ENCODE data around the gene HOXC4. TPM values are rescaled to one million over a fixed set of nuclear protein-coding genes. Genes with fewer than 3 reads are reported as not detected.
"Not testable (repeated sequence)": the region's sequence is repeated elsewhere in the genome, so short reads cannot be mapped to it uniquely, and the experiment has no call there.

The HOXC4 gene
- total and polyA plus RNA-seq, 2 donors (not counting 3 experiments of a cell fraction or from before 2014, with no cell fraction given) = 0.06 to 0.58 TPM

DNA sequence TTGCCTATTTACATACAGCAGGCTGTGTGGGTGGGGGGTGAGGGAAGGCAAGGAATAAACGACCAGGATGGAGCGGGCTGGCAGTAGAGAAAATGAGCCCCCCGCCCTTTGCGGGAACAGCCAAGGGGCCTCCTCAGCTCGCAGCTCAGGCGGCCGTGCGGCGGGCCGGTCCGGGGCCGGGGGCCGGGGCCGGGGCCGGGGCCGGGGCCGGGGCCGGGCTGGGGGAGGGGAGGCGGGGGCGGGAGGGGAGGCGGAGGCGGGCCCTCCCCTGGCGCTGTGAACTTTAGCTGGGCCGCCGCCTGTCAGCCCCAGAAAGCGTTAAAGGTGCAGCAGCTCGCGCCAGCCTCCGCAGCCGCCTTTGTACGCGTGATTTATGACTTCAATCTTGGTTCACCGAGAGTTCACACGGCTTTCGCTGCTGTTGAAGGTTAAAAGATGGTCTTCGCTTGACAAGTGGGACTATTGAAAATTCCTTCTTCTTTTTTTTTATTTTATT is 28.8 kb downstream of the HOXC4 start:
- TF ChIP-seq, protein P1, sequence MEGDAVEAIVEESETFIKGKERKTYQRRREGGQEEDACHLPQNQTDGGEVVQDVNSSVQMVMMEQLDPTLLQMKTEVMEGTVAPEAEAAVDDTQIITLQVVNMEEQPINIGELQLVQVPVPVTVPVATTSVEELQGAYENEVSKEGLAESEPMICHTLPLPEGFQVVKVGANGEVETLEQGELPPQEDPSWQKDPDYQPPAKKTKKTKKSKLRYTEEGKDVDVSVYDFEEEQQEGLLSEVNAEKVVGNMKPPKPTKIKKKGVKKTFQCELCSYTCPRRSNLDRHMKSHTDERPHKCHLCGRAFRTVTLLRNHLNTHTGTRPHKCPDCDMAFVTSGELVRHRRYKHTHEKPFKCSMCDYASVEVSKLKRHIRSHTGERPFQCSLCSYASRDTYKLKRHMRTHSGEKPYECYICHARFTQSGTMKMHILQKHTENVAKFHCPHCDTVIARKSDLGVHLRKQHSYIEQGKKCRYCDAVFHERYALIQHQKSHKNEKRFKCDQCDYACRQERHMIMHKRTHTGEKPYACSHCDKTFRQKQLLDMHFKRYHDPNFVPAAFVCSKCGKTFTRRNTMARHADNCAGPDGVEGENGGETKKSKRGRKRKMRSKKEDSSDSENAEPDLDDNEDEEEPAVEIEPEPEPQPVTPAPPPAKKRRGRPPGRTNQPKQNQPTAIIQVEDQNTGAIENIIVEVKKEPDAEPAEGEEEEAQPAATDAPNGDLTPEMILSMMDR (IDR thresholded peaks at IDR 0.05; ENCODE audit: extremely low read depth in 1 of 2, insufficient read depth in 1 of 2, low read depth in 1 of 2, low read length in 2 of 2) = no peak
- TF ChIP-seq JUN (IDR thresholded peaks at IDR 0.05; ENCODE audit: borderline replicate concordance, insufficient read depth, insufficient read length, low read depth) (no peak), POLR2A (IDR thresholded peaks at IDR 0.05; ENCODE audit: low read depth, low read length) (no peak), GATA2 (IDR thresholded peaks at IDR 0.05; ENCODE audit: insufficient read depth, insufficient read length, low read depth, low read length) (no peak), EZH2 (IDR thresholded peaks at IDR 0.05; ENCODE audit: borderline replicate concordance, low read depth, low read length, severe bottlenecking) (no peak), MYC (IDR thresholded peaks at IDR 0.05; ENCODE audit: low read depth, low read length) (no peak), FOS (IDR thresholded peaks at IDR 0.05; ENCODE audit: borderline replicate concordance, insufficient read depth, low read length) (no peak), POLR2AphosphoS5 (IDR thresholded peaks at IDR 0.05; ENCODE audit: insufficient read depth, low read depth, low read length) (no peak)
- TF ChIP-seq, protein P2, sequence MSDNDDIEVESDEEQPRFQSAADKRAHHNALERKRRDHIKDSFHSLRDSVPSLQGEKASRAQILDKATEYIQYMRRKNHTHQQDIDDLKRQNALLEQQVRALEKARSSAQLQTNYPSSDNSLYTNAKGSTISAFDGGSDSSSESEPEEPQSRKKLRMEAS (IDR thresholded peaks at IDR 0.05; ENCODE audit: insufficient read depth, insufficient read length) = no peak
- H4K20me1 ChIP-seq (replicated peaks; ENCODE audit: control insufficient read depth, extremely low read depth, insufficient read depth, low read length) = no peaks in the 10 kb centered on the region
- intact Hi-C loops (cut with micrococcal nuclease) (no loop called here), dilution Hi-C loops (cut with MboI; ENCODE audit: extremely low pct_ligation_motif_present, low sequenced_read_pairs) (no loop called here)
- FAIRE-seq = no peak
- no peaks in the 10 kb centered on the region for H3K4me1 ChIP-seq (ENCODE audit: control insufficient read depth, extremely low read depth, insufficient read depth, low read length)
- CTCF ChIA-PET = interaction anchor here (0.7 to 1.0 kb wide), 2 partner anchors 28 to 50 kb away, joined by 3 to 4 read pairs; no protein-coding TSS in a partner anchor
- H3K27me3 ChIP-seq (ENCODE audit: control insufficient read depth in 2 of 2, insufficient read depth in 2 of 2, low read length in 2 of 2) = peaks cover 28 to 29% of the 10 kb centered on the region in 2 experiments
- BruUV-seq (replicated peaks) = no TSS peak
- H3K4me3 ChIP-seq (replicated peaks in 1 of 3; ENCODE audit: insufficient read depth in 1 of 3, low read depth in 1 of 3, low read length in 3 of 3) = no peak overlapping the region
- POLR2A ChIA-PET = no interaction called here
- H3K79me2 ChIP-seq (ENCODE audit: control insufficient read depth, insufficient read depth, low read length) = no peaks in the 10 kb centered on the region
- no peak overlapping the region for H3K4me2 ChIP-seq (ENCODE audit: insufficient read depth, low read length)
- no peaks in the 10 kb centered on the region for H3K36me3 ChIP-seq (ENCODE audit: control insufficient read depth in 2 of 2, extremely low read depth in 1 of 2, insufficient read depth in 2 of 2, low read length in 2 of 2)
- H2AFZ ChIP-seq (ENCODE audit: low read depth, low read length) = no peak overlapping the region
- no peak for DNase-seq (ENCODE audit: low read depth, low spot score)
- H3K27ac ChIP-seq (ENCODE audit: insufficient read depth, low read depth, low read length) = no peak overlapping the region
- H3K9ac ChIP-seq (replicated peaks; ENCODE audit: extremely low read depth, insufficient read depth, low read length) = no peak overlapping the region
- H3K9me1 ChIP-seq (replicated peaks; ENCODE audit: control insufficient read depth, extremely low read depth, insufficient read depth, low read length) = no peaks in the 10 kb centered on the region
- no peaks in the 10 kb centered on the region for H3K9me3 ChIP-seq (replicated peaks; ENCODE audit: control insufficient read depth, insufficient read depth, low read length)

GRCh38 chr12:54088011-54088410 is 34.4 kb downstream of the HOXC4 start:
- H3K27me3 ChIP-seq (ENCODE audit: control insufficient read depth in 2 of 2, insufficient read depth in 2 of 2, low read length in 2 of 2) = peaks cover 9 to 30% of the 10 kb centered on the region in 2 experiments
- dilution Hi-C loops (cut with MboI; ENCODE audit: extremely low pct_ligation_motif_present, low sequenced_read_pairs); H3K4me3 ChIP-seq (replicated peaks in 1 of 3; ENCODE audit: insufficient read depth in 1 of 3, low read depth in 1 of 3, low read length in 3 of 3); CTCF ChIA-PET; H3K9ac ChIP-seq (replicated peaks; ENCODE audit: extremely low read depth, insufficient read depth, low read length); DNase-seq (ENCODE audit: low read depth, low spot score); FAIRE-seq; H3K27ac ChIP-seq (ENCODE audit: insufficient read depth, low read depth, low read length); H3K4me2 ChIP-seq (ENCODE audit: insufficient read depth, low read length); BruUV-seq (replicated peaks); H3K9me3 ChIP-seq (replicated peaks; ENCODE audit: control insufficient read depth, insufficient read depth, low read length); H3K36me3 ChIP-seq (ENCODE audit: control insufficient read depth in 2 of 2, extremely low read depth in 1 of 2, insufficient read depth in 2 of 2, low read length in 2 of 2); intact Hi-C loops (cut with micrococcal nuclease); POLR2A ChIA-PET; H3K4me1 ChIP-seq (ENCODE audit: control insufficient read depth, extremely low read depth, insufficient read depth, low read length); H4K20me1 ChIP-seq (replicated peaks; ENCODE audit: control insufficient read depth, extremely low read depth, insufficient read depth, low read length); H2AFZ ChIP-seq (ENCODE audit: low read depth, low read length); H3K9me1 ChIP-seq (replicated peaks; ENCODE audit: control insufficient read depth, extremely low read depth, insufficient read depth, low read length); H3K79me2 ChIP-seq (ENCODE audit: control insufficient read depth, insufficient read depth, low read length): not testable (repeated sequence)

GRCh38 chr12:54089465-54089864 is 35.8 kb downstream of the HOXC4 start:
- FAIRE-seq; H3K27ac ChIP-seq (ENCODE audit: insufficient read depth, low read depth, low read length); H3K9me3 ChIP-seq (replicated peaks; ENCODE audit: control insufficient read depth, insufficient read depth, low read length); BruUV-seq (replicated peaks); H3K9me1 ChIP-seq (replicated peaks; ENCODE audit: control insufficient read depth, extremely low read depth, insufficient read depth, low read length); H2AFZ ChIP-seq (ENCODE audit: low read depth, low read length); intact Hi-C loops (cut with micrococcal nuclease); POLR2A ChIA-PET; DNase-seq (ENCODE audit: low read depth, low spot score); H4K20me1 ChIP-seq (replicated peaks; ENCODE audit: control insufficient read depth, extremely low read depth, insufficient read depth, low read length); H3K36me3 ChIP-seq (ENCODE audit: control insufficient read depth in 2 of 2, extremely low read depth in 1 of 2, insufficient read depth in 2 of 2, low read length in 2 of 2); CTCF ChIA-PET; H3K4me2 ChIP-seq (ENCODE audit: insufficient read depth, low read length); H3K79me2 ChIP-seq (ENCODE audit: control insufficient read depth, insufficient read depth, low read length); H3K4me1 ChIP-seq (ENCODE audit: control insufficient read depth, extremely low read depth, insufficient read depth, low read length); H3K4me3 ChIP-seq (replicated peaks in 1 of 3; ENCODE audit: insufficient read depth in 1 of 3, low read depth in 1 of 3, low read length in 3 of 3); H3K9ac ChIP-seq (replicated peaks; ENCODE audit: extremely low read depth, insufficient read depth, low read length); dilution Hi-C loops (cut with MboI; ENCODE audit: extremely low pct_ligation_motif_present, low sequenced_read_pairs): not testable (repeated sequence)
- H3K27me3 ChIP-seq (ENCODE audit: control insufficient read depth in 2 of 2, insufficient read depth in 2 of 2, low read length in 2 of 2) = peaks cover 5 to 20% of the 10 kb centered on the region in 2 experiments
